BJ (cell line): ENCODE data around the gene JMJD1C. TPM values are rescaled to one million over a fixed set of nuclear protein-coding genes. Genes with fewer than 3 reads are reported as not detected.
A peak's percentile ranks its signal among the peaks of the same experiment; 100 is the strongest.

Experiments
- CTCF ChIA-PET: fragments of 350-600 bp; formaldehyde crosslinking; extraction: SDS; loops from one replicate; lab custom pipeline; 2021; ENCODE audit warnings: antibody characterized with exemption, inconsistent platforms; lab: Yijun Ruan, JAX
- POLR2A ChIA-PET: fragments of 300-600 bp; sonication (Branson Sonifier 250); formaldehyde crosslinking; extraction: SDS; loops from one replicate; lab custom pipeline; 2021; ENCODE audit warnings: antibody characterized with exemption; lab: Charles Lee
- DNase-seq: peaks from one replicate; pipeline ENCODE4 v3.0.0-alpha.2; 2011; ENCODE audit warnings: low read depth
- H3K27me3 ChIP-seq: 2 replicates; pipeline ENCODE4 v1.6.0; 2011; ENCODE audit warnings: low read length; ENCODE audit not compliant: control insufficient read depth, insufficient read depth
- H3K36me3 ChIP-seq: 2 replicates; pipeline ENCODE4 v1.5.1; 2011; ENCODE audit warnings: low read length; ENCODE audit not compliant: control insufficient read depth, insufficient read depth
- H3K4me3 ChIP-seq: 2 replicates; pipeline ENCODE4 v1.5.1; 2011; ENCODE audit warnings: low read depth, mild to moderate bottlenecking, control low read depth, low read length
- CTCF ChIP-seq: IDR thresholded peaks from 2 replicates; pipeline ENCODE4 v1.5.1; 2011; ENCODE audit warnings: low read depth, mild to moderate bottlenecking, control low read depth, inconsistent platforms, low read length, moderate library complexity; ENCODE audit not compliant: insufficient read depth
- polyA plus RNA-seq: library from polyadenylated mRNA; depleted of rRNA; stranded (reverse); fragments of >200 nt; gene quantifications from 2 replicates; pipeline ENCODE4 v1.2.3, GENCODE V29; 2011

Gene JMJD1C
- polyA plus RNA-seq, 1 experiment = 14.2 TPM

GRCh38 chr10:63438506-63439498 lies 27.0 kb downstream of the JMJD1C start:
- Histone ChIP-seq H3K36me3 (no peaks in the 10 kb centered on the region), H3K27me3 (no peaks in the 10 kb centered on the region), H3K4me3 (no peak overlapping the region)
- POLR2A ChIA-PET = no interaction called here
- CTCF ChIA-PET = no interaction called here
- DNase-seq = peak; percentile 13
- no peak for TF ChIP-seq CTCF

- H3K27me3 ChIP-seq = no peaks in the 10 kb centered on the region
- no peak for DNase-seq
- no peak for TF ChIP-seq CTCF
- no peak overlapping the region for H3K4me3 ChIP-seq
- POLR2A ChIA-PET = no interaction called here
- no peaks in the 10 kb centered on the region for H3K36me3 ChIP-seq
- CTCF ChIA-PET = no interaction called here
Observed at GRCh38 chr10:63437116-63437949, 28.4 kb downstream of the JMJD1C start.

GRCh38 chr10:63436225-63436624 lies 29.6 kb downstream of the JMJD1C start:
- Histone ChIP-seq H3K36me3 (no peaks in the 10 kb centered on the region), H3K27me3 (no peaks in the 10 kb centered on the region), H3K4me3 (no peak overlapping the region)
- ChIA-PET POLR2A (no interaction called here), CTCF (interaction anchor here (0.9 kb wide), 1 partner anchor 236 kb away, joined by 3 read pairs; no protein-coding TSS in a partner anchor)
- DNase-seq = no peak
- TF ChIP-seq CTCF = no peak

- Histone ChIP-seq H3K27me3 (no peaks in the 10 kb centered on the region), H3K36me3 (no peaks in the 10 kb centered on the region), H3K4me3 (no peak overlapping the region)
- ChIA-PET POLR2A (no interaction called here), CTCF (interaction anchor here (0.9 kb wide), 1 partner anchor 235 kb away, joined by 3 read pairs; no protein-coding TSS in a partner anchor)
- no peak for TF ChIP-seq CTCF
- DNase-seq = no peak
Observed at GRCh38 chr10:63434866-63435854, 30.6 kb downstream of the JMJD1C start.
